Prostate gland (tissue), 2 donors: Measurements from ENCODE around the gene HSF5. TPM values are rescaled to one million over a fixed set of nuclear protein-coding genes. Genes with fewer than 3 reads are reported as not detected.
"Not testable (repeated sequence)": the region's sequence is repeated elsewhere in the genome, so short reads cannot be mapped to it uniquely, and the experiment has no call there.

Source experiments
- DNase-seq: peaks from one replicate; pipeline ENCODE4 v3.0.0-alpha.2; 2019; ENCODE audit warnings: low spot score
- H3K27ac ChIP-seq, 2 donors: fragments of 200-600 bp; sonication (generic); 2 replicates each; pipeline ENCODE4 v1.5.1; 2017 to 2019
- H3K27me3 ChIP-seq: fragments of 200-600 bp; sonication (generic); replicated peaks from 2 replicates; pipeline ENCODE4 v1.5.1; 2019; ENCODE audit not compliant: insufficient read depth
- H3K36me3 ChIP-seq, 2 donors: fragments of 200-600 bp; sonication (generic); 1 replicate in 1 of 2; 2 replicates in 1 of 2; pipeline versions ENCODE4 v1.5.1 to v1.8.1; 2017 to 2019
- H3K4me1 ChIP-seq: fragments of 200-600 bp; sonication (generic); replicated peaks from 2 replicates; pipeline ENCODE4 v1.5.1; 2019
- H3K4me3 ChIP-seq, 2 donors: fragments of 200-600 bp; sonication (generic); 2 replicates each; pipeline ENCODE4 v1.5.1; 2017 to 2019
- H3K9me3 ChIP-seq: fragments of 200-600 bp; sonication (generic); 2 replicates; pipeline ENCODE4 v1.5.1; 2017
- CTCF ChIP-seq, 4 experiments: fragments of 200-600 bp in 2 of 4; fragments of 450-650 bp in 2 of 4; sonication (generic) in 2 of 4; IDR thresholded peaks; 1 replicate in 3 of 4; 2 replicates in 1 of 4; pipeline ENCODE4 v1.5.1; 2016 to 2019; ENCODE audit warnings: antibody characterized with exemption in 4 of 4, mild to moderate bottlenecking in 2 of 4, moderate library complexity in 2 of 4
- POLR2A ChIP-seq: fragments of 450-650 bp; IDR thresholded peaks from one replicate; pipeline ENCODE4 v1.6.1; 2016; ENCODE audit warnings: antibody characterized with exemption, mild to moderate bottlenecking
- POLR2AphosphoS5 ChIP-seq: sonication (generic); formaldehyde crosslinking; IDR thresholded peaks from one replicate; pipeline ENCODE4 v1.6.1; 2017; ENCODE audit warnings: antibody characterized with exemption
- WGBS: methylation state at CpG from one replicate; pipeline ENCODE4 v1.1.5; 2018; 5-methylcytosine and 5-hydroxymethylcytosine counted together
- intact Hi-C: fragments of 100-400 bp; cut with DNase I; formaldehyde crosslinking; loops from one replicate; pipeline ENCODE4 v1.14.2; 2022
- total RNA-seq, 2 donors: library from RNA; depleted of rRNA; stranded (reverse); fragments of >200 nt; gene quantifications; one replicate each; pipeline ENCODE4 v1.1.0, GENCODE V29; 2016

The HSF5 gene
- total RNA-seq, 2 donors from 2014 or later, result 11.5 TPM; not detected in 1

DNA sequence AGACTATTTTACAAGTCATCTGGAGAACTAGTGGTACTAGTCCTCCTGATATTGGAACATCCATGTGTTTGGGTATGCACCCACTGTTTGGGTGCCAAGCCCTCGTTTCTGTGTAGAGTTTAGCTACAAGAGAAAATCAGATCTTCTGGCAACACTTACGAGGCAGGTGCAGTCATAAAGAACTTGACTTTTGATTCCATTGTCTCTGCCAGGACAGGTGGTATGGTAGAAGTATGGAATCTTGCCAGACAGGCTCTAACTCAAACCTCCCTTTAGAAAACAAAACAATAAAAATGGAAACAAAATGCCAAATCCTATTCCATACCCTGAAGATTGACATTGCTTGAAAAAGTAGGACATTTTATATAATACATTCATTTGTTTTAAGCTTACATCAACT, 86.9 kb downstream of the HSF5 start:
- Histone ChIP-seq H3K9me3 (no peaks in the 10 kb centered on the region), H3K27me3 (no peaks in the 10 kb centered on the region), H3K27ac (no peak overlapping the region), H3K36me3 (no peaks in the 10 kb centered on the region), H3K4me3 (no peak overlapping the region), H3K4me1 (peaks cover 3% of the 10 kb centered on the region)
- no peak for DNase-seq
- TF ChIP-seq POLR2A (no peak), POLR2AphosphoS5 (no peak), CTCF (IDR thresholded peaks at IDR 0.05) (no peak)
- intact Hi-C loops, result no loop called here
- WGBS, result 35% methylated on average over 2 of the region's 2 CpGs

GRCh38 chr17:58400826-58401225, 87.4 kb downstream of the HSF5 start:
- H3K9me3 ChIP-seq, result no peaks in the 10 kb centered on the region
- DNase-seq, result no peak
- H3K4me1 ChIP-seq, result peaks cover 3% of the 10 kb centered on the region
- intact Hi-C loops, result no loop called here
- TF ChIP-seq CTCF (IDR thresholded peaks at IDR 0.05), result no peak
- no peak for TF ChIP-seq POLR2AphosphoS5
- no peak for TF ChIP-seq POLR2A
- H3K27me3 ChIP-seq, result no peaks in the 10 kb centered on the region
- no peak overlapping the region for H3K4me3 ChIP-seq
- H3K36me3 ChIP-seq, result no peaks in the 10 kb centered on the region
- no peak overlapping the region for H3K27ac ChIP-seq

DNA sequence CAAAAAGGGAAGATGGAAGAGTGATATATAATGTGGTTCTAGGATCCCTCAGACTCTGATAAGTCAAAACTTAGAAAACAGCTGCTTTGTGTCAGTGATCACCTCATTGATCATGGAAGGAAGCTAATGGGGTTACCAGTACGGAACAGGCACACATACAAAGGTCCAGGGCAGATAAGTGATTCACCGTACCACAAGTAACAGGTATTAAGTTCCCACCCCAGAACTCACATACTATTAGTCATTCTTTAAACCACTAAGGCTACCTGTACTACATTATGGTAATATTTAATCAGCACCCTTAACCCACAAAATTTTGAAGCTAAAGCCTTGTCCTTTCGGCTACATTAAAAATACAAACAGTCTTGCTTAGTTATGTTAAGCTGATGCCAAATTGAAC, 88.2 kb downstream of the HSF5 start:
- Histone ChIP-seq H3K36me3 (no peaks in the 10 kb centered on the region), H3K27me3 (no peaks in the 10 kb centered on the region), H3K4me3 (no peak overlapping the region), H3K27ac (no peak overlapping the region), H3K9me3 (no peaks in the 10 kb centered on the region), H3K4me1 (peaks cover 3% of the 10 kb centered on the region)
- 81% methylated on average over 3 of the region's 3 CpGs for WGBS
- DNase-seq, result no peak
- intact Hi-C loops, result no loop called here
- no peak for TF ChIP-seq CTCF (IDR thresholded peaks at IDR 0.05)
- no peak for TF ChIP-seq POLR2AphosphoS5
- no peak for TF ChIP-seq POLR2A

DNA sequence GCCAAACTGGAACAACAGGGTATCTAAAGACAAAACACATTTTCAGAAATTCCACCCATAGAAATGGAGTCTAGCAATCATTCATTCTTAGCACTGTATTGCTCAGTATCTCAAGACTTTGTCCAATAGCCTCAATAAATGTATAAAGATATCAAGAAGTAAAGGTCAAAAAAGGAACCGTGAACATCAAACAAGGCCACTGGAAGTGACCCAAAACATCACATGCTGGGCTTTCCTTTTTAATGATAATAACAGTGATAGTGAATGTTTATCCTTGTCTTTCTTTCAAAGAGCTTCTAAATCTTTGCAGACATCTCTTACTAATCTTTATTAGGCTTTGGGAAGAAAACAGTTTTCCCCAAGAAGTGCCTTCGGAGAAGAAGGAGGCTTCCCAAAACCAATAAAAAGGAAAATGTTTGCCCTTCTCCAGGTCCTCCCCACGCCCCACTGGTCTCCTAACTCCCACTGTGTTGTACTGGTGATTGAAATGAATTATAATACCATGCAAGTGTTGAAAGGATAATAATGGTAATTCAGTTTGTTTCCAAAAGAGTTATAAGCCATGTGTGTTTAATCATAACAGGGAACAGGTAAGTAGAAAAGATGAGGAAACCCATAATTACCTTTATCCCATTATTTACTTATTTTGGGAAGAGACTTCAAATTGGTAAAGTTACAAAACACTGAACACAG, 89.5 kb downstream of the HSF5 start:
- Histone ChIP-seq H3K27ac (no peak overlapping the region), H3K9me3 (no peaks in the 10 kb centered on the region), H3K4me1 (peaks cover 3% of the 10 kb centered on the region), H3K36me3 (no peaks in the 10 kb centered on the region), H3K27me3 (no peaks in the 10 kb centered on the region), H3K4me3 (no peak overlapping the region)
- intact Hi-C loops, result no loop called here
- WGBS, result 12% methylated on average over 3 of the region's 3 CpGs
- TF ChIP-seq POLR2A (no peak), POLR2AphosphoS5 (no peak), CTCF (IDR thresholded peaks at IDR 0.05) (no peak)
- no peak for DNase-seq

DNA sequence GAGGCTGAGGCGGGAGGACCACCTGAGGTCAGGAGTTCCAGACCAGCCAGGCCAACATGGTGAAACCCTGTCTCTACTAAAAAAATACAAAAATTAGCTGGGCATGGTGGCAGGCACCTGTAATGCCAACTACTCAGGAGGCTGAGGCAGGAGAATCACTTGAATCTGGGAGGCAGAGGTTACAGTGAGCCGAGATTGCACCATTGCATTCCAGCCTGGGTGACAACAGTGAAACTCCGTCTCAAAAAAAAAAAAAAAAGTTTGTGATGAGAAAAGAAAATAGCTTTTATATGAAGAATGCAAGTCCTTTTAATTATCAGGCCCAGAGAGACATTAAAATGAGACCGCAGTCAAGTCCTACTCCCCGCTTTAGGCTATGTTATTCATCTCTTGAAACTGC, 90.8 kb downstream of the HSF5 start:
- DNase-seq, H3K36me3 ChIP-seq, H3K4me3 ChIP-seq, H3K4me1 ChIP-seq, H3K27ac ChIP-seq, intact Hi-C loops, H3K27me3 ChIP-seq, H3K9me3 ChIP-seq: not testable (repeated sequence)
- 77% methylated on average over 5 of the region's 5 CpGs for WGBS
